Measurements from ENCODE around the gene SAMD3. TPM values are rescaled to one million over a fixed set of nuclear protein-coding genes. Genes with fewer than 3 reads are reported as not detected.
"Not testable (repeated sequence)": the region's sequence is repeated elsewhere in the genome, so short reads cannot be mapped to it uniquely, and the experiment has no call there.

The SAMD3 gene, protein sequence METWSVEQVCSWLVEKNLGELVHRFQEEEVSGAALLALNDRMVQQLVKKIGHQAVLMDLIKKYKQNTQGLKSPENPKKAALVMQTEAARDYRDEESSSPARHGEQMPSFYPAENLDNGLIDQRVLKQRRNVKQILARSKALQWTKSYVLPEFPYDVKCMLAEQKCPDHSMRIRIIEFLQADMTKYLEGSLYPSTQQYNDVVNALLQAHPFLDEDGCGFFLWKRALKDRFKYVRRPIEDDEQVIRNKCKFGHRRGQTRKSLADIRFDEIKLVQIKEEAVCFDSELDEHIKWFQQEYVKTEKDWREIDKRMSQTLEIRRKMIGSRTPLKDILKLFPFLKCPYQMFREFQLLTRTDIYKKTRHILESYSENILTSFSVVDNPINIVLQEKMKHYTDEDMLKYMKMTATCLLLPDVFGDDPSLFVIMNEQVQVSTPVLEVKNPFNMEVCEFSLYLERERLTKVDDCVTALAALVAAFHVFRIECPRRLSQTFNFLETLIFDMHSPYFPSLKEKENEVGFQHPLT
- 0.40 and 0.48 TPM in 2 replicates for polyA plus RNA-seq (2011; rRNA removed)
- 0.87 and 1.1 TPM in 2 replicates for polyA minus RNA-seq (2011; rRNA and poly(A)+ RNA removed)

DNA sequence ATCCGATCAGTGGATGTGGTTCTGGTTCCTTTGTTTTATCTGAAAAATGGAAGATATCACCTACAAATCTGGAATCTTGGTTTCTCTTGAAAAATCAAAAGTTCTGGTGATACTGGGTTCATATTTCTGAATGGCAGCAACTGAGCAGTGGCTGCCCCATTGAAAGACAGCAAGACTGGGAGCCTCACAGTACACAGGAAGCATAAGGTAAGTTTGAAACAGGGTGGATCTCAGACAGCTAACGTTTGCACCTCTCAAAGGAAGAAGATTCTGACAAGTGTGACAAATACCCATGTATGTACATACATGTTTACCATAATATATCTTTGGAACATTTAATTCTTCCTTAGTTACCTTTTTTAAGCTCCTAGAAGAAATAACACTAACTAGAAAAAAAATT is at the start of gene SAMD3:
TSS of gene SAMD3 (minus strand) at position 177 of the 400 bp plus-strand sequence. CDS start 7,678 bp downstream, outside the sequence.
- DNase-seq (ENCODE audit: low read depth): no peak
- Histone ChIP-seq H3K4me3 (ENCODE audit: low read depth, low read length) (no peak within 1 kb of the TSS), H3K27me3 (ENCODE audit: control insufficient read depth, insufficient read depth, low read length) (no peaks in the 10 kb centered on the region), H3K36me3 (ENCODE audit: control insufficient read depth, insufficient read depth, low read length) (no peaks in the 10 kb centered on the region)
- ChIA-PET CTCF (interaction anchor here (1.0 kb wide), 1 partner anchor 17 kb away, joined by 3 read pairs; no protein-coding TSS in a partner anchor), POLR2A (no interaction called here)
- TF ChIP-seq, protein P1, sequence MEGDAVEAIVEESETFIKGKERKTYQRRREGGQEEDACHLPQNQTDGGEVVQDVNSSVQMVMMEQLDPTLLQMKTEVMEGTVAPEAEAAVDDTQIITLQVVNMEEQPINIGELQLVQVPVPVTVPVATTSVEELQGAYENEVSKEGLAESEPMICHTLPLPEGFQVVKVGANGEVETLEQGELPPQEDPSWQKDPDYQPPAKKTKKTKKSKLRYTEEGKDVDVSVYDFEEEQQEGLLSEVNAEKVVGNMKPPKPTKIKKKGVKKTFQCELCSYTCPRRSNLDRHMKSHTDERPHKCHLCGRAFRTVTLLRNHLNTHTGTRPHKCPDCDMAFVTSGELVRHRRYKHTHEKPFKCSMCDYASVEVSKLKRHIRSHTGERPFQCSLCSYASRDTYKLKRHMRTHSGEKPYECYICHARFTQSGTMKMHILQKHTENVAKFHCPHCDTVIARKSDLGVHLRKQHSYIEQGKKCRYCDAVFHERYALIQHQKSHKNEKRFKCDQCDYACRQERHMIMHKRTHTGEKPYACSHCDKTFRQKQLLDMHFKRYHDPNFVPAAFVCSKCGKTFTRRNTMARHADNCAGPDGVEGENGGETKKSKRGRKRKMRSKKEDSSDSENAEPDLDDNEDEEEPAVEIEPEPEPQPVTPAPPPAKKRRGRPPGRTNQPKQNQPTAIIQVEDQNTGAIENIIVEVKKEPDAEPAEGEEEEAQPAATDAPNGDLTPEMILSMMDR (IDR thresholded peaks at IDR 0.05; ENCODE audit: insufficient read depth, low read depth, low read length): no peak

DNA sequence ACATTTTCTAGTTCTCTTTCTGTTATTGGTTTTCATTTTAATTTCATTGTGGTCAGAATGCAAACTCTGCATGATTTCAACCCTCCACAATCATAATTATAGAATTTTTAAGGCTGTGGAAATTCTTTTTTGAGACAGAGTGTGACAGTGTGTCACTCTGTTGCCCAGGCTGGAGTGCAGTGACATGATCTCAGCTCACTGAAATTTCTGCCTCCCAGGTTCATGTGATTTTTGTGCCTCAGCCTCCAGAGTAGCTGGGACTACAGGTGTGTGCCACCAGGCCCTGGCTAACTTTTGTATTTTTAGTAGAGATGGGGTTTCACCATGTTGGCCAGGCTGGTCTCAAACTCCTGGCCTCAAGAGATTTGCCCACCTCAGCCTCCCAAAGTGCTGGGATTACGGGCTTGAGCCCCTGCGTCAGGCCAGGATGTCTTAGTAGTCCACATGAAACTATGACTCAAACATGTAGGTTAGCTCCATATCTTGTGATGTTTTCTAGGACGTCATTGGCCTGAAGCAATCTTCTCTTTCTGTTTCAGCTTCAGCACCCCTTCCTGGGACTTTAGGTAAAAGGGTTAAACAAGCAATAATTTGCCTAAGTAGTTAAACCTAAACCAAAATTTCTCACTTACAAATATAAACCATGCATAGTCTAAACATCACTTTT is 47.4 kb upstream of the SAMD3 start:
- H3K4me3 ChIP-seq (ENCODE audit: low read depth, low read length): no peak overlapping the region
- CTCF ChIA-PET: no interaction called here
- TF ChIP-seq, protein P1 (IDR thresholded peaks at IDR 0.05; ENCODE audit: insufficient read depth, low read depth, low read length): no peak
- no peaks in the 10 kb centered on the region for H3K36me3 ChIP-seq (ENCODE audit: control insufficient read depth, insufficient read depth, low read length)
- DNase-seq (ENCODE audit: low read depth): no peak
- POLR2A ChIA-PET: no interaction called here
- no peaks in the 10 kb centered on the region for H3K27me3 ChIP-seq (ENCODE audit: control insufficient read depth, insufficient read depth, low read length)

DNA sequence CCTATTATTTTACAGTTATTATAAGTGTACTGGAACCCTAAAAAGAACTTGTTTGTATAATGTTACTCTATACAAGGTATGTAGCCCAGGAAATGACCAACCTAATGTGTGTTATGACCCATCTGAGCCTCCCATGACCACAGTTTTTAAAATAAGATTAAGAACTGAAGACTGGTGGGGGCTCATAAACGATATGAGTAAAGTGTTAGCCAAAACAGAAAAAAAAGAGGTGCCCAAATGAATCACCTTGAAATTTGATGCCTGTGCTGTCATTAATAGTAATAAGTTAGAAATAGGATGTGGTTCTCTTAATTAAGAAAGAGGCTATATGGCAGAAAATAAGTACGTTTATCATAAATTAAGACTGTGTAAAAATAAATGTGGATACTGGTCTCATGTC is 42.8 kb upstream of the SAMD3 start:
- DNase-seq (ENCODE audit: low read depth); CTCF ChIA-PET; H3K36me3 ChIP-seq (ENCODE audit: control insufficient read depth, insufficient read depth, low read length); POLR2A ChIA-PET; H3K4me3 ChIP-seq (ENCODE audit: low read depth, low read length); H3K27me3 ChIP-seq (ENCODE audit: control insufficient read depth, insufficient read depth, low read length): not testable (repeated sequence)

DNA sequence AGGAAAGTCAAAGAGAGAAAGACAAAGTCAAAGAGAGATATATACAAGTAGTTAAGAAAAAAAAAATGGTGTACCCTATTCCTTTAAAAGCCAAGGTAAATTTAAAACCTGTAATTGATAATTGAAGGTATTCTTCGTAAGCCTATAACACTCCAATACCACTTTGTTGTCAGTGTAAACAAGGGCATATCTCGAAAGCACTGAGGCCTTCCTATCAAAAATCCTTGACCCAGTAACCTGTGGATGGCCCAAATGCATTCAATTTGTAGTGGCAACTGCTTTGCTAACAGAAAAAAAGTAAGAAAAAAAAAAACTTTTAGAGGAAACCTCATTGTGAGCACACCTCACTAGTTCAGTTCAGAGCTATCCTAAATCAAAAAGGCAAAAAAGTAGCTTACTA is 39.3 kb upstream of the SAMD3 start:
- H3K36me3 ChIP-seq (ENCODE audit: control insufficient read depth, insufficient read depth, low read length): no peaks in the 10 kb centered on the region
- no peak overlapping the region for H3K4me3 ChIP-seq (ENCODE audit: low read depth, low read length)
- POLR2A ChIA-PET: no interaction called here
- DNase-seq (ENCODE audit: low read depth): no peak
- TF ChIP-seq, protein P1 (IDR thresholded peaks at IDR 0.05; ENCODE audit: insufficient read depth, low read depth, low read length): no peak
- H3K27me3 ChIP-seq (ENCODE audit: control insufficient read depth, insufficient read depth, low read length): no peaks in the 10 kb centered on the region
- CTCF ChIA-PET: interaction anchor here (0.6 kb wide), 1 partner anchor 13 kb away, joined by 3 read pairs; no protein-coding TSS in a partner anchor

DNA sequence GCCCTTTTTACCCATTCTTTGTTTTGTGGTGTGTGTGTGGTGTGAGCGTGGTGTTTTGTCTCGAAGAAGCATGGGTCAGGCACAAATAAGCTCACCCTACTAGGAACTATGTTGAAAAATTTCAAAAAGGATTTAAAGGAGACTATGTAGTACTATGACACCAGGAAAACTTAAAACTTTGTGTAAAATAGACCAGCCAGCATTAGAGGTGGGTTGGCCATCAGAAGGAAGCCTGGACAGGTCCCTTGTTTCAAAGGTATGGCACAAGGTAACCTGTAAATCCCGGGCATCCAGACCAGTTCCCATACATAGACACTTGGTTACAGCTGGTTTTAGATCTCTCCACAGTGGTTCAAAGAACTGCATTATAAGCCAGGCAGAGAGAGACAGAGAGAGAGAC is 38.8 kb upstream of the SAMD3 start:
- H3K36me3 ChIP-seq (ENCODE audit: control insufficient read depth, insufficient read depth, low read length); H3K4me3 ChIP-seq (ENCODE audit: low read depth, low read length); DNase-seq (ENCODE audit: low read depth); H3K27me3 ChIP-seq (ENCODE audit: control insufficient read depth, insufficient read depth, low read length); POLR2A ChIA-PET; CTCF ChIA-PET: not testable (repeated sequence)

DNA sequence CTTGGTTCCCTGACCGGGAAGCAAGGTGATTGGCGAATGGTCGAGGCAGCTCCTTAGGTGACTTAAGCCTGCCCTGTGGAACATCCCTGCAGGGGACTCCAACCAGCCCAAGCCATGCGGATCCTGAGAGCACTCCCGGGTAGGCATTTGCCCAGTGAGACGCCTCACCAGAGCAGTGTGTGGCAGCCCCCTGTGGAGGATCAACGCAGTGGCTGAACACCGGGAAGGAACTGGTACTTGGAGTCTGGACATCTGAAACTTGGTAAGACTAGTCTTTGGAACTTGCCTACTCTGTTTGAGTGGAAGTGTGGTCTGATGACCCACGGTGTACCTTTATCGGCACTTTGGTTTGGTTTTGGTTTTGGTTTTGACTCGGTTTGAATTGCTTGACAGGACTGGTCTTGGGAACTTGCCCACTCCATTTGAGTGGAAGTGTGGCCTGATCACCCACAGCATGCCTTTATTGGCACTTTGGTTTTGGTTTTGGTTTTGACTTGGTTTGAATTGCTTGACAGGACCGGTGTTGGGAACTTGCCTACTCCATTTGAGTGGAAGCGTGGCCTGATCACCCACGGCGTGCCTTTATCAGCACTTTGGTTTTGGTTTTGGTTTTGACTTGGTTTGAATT is 38.0 kb upstream of the SAMD3 start:
- POLR2A ChIA-PET; CTCF ChIA-PET; DNase-seq (ENCODE audit: low read depth); H3K36me3 ChIP-seq (ENCODE audit: control insufficient read depth, insufficient read depth, low read length); H3K4me3 ChIP-seq (ENCODE audit: low read depth, low read length); H3K27me3 ChIP-seq (ENCODE audit: control insufficient read depth, insufficient read depth, low read length): not testable (repeated sequence)

DNA sequence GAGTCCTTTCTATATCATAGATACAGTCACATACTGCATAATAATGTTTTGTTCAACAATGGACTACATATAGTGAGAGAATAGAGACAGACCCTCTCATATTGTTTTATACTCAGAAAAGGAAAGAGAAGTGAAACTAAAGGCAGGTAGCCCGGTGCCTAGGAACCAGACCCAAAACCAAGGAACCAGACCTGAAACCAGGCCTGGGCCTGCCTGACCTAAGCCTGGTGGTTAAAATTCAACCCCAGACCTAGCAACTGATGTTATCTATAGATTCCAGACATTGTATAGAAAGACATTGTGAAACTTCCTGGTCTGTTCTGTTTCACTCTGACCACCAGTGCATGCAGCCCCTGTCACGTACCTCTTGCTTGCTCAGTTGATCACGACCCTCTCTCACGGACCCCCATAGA is 37.3 kb upstream of the SAMD3 start:
- DNase-seq (ENCODE audit: low read depth); CTCF ChIA-PET; H3K36me3 ChIP-seq (ENCODE audit: control insufficient read depth, insufficient read depth, low read length); H3K4me3 ChIP-seq (ENCODE audit: low read depth, low read length); POLR2A ChIA-PET; H3K27me3 ChIP-seq (ENCODE audit: control insufficient read depth, insufficient read depth, low read length): not testable (repeated sequence)

Measured in BJ (cell line).